GM21447 (cell line): ENCODE results near the gene RAPGEF1.

ENCODE experiments used
- ATAC-seq: cut with Tn5 transposase; IDR thresholded peaks from one replicate; pipeline ENCODE4 v1.9.1; 2021; ENCODE audit not compliant: unreplicated experiment

Gene RAPGEF1

GRCh38 chr9:131611586-131612315, 128.1 kb downstream of the RAPGEF1 start:
- no peak for ATAC-seq

GRCh38 chr9:131610231-131610761, 129.6 kb downstream of the RAPGEF1 start:
- no peak for ATAC-seq

GRCh38 chr9:131609099-131609830, 130.6 kb downstream of the RAPGEF1 start:
- no peak for ATAC-seq

- ATAC-seq, result no peak
Measured at GRCh38 chr9:131608493-131609037, 131.3 kb downstream of the RAPGEF1 start.

- no peak for ATAC-seq
Measured at GRCh38 chr9:131607591-131607990, 132.3 kb downstream of the RAPGEF1 start.

- ATAC-seq, result no peak
Measured at GRCh38 chr9:131606896-131607567, 132.8 kb downstream of the RAPGEF1 start.

DNA sequence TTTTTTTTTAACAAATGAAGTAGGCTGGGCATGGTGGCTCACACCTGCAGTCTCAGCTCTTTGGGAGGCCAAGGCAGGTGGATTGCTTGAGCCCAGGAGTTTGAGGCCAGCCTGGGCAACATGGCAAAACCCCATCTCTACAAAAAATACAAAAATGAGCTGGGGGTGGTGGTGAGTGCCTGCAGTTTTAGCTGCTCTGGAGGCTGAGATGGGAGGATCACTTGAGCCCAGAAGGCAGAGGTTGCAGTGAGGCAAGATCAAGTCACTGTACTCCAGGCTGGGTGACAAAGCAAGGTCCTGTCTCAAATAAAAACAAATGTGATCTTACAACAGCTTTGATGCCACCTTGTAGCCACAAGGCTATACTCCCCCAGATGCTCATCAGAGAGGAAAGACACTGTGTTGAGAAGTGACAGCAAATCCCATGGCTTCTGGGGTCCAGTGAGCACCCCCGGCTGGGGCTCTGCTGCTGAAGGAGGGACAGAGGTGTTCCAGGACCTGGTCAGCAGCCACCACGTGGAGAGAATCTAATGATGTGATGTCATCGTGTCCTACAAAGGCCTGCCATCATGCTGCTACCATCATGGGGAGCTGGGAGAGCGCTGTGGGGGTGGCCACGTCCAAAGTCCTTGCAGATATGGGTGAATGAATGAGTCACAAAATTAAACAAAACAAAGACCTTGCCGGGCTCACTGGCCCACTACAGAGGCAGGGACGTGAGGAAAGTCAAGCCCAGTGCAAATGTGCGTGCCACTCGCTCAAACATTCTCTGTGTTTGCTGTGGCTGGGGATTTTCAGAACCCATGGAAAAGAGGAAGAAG, 133.9 kb downstream of the RAPGEF1 start:
- ATAC-seq, result no peak

DNA sequence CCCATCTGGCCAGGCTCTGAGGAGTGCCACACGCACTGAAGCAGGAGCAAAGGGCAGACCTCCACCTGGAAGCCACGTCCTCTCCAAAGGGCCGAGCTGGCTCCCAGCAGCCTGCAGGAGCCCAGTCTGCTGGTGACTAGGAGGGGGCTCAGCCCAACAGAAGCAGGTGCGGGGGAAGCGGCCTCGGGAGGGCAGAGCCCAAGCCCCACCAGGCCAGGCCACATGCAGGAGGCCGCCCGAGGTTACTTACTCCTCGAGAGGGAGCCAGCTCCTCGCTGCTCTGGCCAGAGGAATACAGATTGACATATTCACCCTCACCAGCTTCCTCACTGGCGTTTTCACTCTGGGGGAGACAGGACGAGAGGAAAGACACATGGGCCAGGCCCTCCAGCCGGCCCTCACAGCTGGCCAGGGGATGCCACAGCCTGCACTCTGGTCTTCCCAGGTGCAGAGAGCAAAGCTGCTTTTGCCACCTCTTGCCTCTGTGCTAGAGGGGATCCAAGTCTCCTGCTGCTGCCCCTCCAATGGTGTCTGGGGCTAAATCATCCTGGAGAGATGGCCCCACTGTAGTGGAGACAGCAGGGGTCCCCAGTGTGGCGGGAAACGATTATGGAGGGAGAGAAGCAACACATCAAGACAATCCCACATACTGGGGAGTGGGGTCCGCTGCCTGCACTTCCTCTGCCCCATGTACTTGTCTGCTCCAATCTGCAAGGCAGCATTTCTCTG, 136.0 kb downstream of the RAPGEF1 start:
- ATAC-seq, result no peak

GRCh38 chr9:131603199-131603598, 136.7 kb downstream of the RAPGEF1 start:
- no peak for ATAC-seq

DNA sequence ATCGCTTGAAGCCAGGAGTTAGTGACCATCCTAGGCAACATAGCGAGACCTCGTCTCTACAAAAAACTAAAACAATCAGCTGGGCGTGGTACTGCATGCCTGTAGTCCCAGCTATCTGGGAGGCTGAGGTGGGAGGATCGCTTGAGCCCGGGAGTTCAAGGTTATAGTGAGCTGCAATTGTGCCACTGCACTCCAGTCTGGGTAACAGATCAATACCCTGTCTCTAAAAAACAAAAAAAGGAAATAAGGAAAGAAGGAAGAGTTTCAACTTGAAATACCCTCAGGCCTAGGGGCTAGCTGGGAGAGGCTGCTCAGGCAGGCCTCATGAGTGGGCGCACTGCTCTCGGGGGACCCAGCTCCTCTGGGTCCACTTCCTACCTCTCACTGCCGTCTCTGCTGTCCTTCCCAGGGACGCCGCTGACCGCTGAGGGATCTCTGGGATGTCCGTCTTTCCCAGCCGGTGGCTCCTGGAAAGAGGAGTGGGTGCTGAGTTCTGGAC, 138.1 kb downstream of the RAPGEF1 start:
- ATAC-seq, result no peak

- ATAC-seq, result no peak
Measured at GRCh38 chr9:131598121-131598520, 141.8 kb downstream of the RAPGEF1 start.

DNA sequence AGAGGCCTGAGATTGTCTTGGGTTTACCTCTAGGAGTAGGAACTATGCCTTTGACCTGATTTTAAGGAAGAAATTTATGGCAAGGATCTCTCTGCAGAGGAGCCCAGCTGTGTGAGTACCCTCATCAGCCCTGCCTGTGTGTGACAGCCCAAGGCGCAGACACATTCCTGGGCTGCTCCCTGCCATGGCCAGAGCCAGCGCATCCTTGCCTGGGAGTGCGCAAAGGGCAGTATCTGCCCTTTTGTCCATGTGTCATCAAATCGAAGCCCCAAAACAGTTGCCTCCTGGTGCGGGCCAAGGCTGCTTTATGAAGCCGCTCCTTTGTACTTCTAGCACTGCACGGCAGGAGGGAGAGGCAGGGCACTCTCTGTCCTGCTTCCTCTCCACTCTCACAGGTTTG, 142.6 kb downstream of the RAPGEF1 start:
- ATAC-seq, result no peak

GRCh38 chr9:131596430-131596743, 143.5 kb downstream of the RAPGEF1 start:
- ATAC-seq, result no peak

- ATAC-seq, result no peak
Measured at GRCh38 chr9:131595696-131596429, 144.0 kb downstream of the RAPGEF1 start.

GRCh38 chr9:131594906-131595665, 144.8 kb downstream of the RAPGEF1 start:
- ATAC-seq, result no peak

DNA sequence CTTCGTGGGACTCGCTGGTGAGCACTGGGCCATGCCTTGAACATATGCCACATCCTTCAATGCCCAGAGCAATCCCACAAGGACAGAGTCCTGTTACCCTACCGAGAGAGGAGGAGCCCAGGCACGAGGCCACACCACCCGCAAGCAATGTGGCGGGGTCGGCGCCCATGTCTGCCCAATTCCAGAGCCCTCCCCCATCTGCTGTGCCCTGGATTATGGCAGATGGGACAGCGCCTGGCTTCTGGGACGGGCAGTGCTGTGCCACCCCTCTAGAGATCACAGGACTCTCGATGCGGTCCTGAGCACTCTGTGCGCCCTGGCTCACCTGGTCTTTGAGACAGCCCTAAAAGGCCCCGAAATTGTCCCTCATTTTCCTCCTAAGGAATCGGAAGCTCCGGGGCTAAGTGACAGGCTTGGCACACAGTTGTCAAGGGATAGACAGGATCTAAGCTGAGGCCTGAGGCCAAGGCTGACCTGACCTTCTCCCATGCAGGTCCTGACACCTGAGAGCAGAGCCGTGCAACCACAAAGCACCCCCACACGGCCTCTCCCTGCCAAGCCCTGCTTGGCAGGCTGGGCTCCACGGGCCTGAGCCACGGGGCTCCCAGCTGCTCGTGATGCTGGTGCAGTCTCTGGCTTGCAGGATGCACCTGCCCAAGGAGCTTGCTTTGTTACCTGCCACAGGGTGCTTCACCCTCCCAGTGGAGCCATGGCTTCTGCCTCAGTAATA, 145.8 kb downstream of the RAPGEF1 start:
- ATAC-seq, result no peak

- no peak for ATAC-seq
Measured at GRCh38 chr9:131593091-131593820, 146.6 kb downstream of the RAPGEF1 start.
